NCI-H524 treated with DMSO at 0.1 percent for 48 hours (cell line): ENCODE results near the gene CYP8B1.

Experiments used
- DNase-seq: peaks from one replicate; lab custom pipeline; 2025; lab: John Stamatoyannopoulos, UW

The CYP8B1 gene

GRCh38 chr3:42823351-42823750 is 52.3 kb downstream of the CYP8B1 start:
- DNase-seq: no peak

- DNase-seq: no peak
These were observed 52.9 kb downstream of the CYP8B1 start for GRCh38 chr3:42822828-42823227.
